Glutamatergic neuron (in vitro differentiated cells): Measurements from ENCODE around the gene CHIT1. TPM values are rescaled to one million over a fixed set of nuclear protein-coding genes. Genes with fewer than 3 reads are reported as not detected.

Experiments used
- DNase-seq: peaks from one replicate; pipeline ENCODE4 v3.0.0; 2022
- H3K27ac Mint-ChIP-seq: one replicate; pipeline ENCODE4 v1.8.0; 2020; ENCODE audit warnings: mild to moderate bottlenecking, mixed read lengths, inconsistent platforms; ENCODE audit not compliant: unreplicated experiment
- H3K27me3 Mint-ChIP-seq: one replicate; pipeline ENCODE4 v1.8.0; 2020; ENCODE audit warnings: mild to moderate bottlenecking, moderate library complexity, mixed read lengths, inconsistent platforms; ENCODE audit not compliant: unreplicated experiment
- H3K36me3 Mint-ChIP-seq: one replicate; pipeline ENCODE4 v1.8.0; 2020; ENCODE audit warnings: mild to moderate bottlenecking, mixed read lengths, inconsistent platforms; ENCODE audit not compliant: unreplicated experiment
- H3K4me1 Mint-ChIP-seq: one replicate; pipeline ENCODE4 v1.8.0; 2020; ENCODE audit warnings: mild to moderate bottlenecking, low read depth, mixed read lengths, inconsistent platforms; ENCODE audit not compliant: unreplicated experiment
- H3K4me3 Mint-ChIP-seq: one replicate; pipeline ENCODE4 v1.8.0; 2020; ENCODE audit warnings: mild to moderate bottlenecking, mixed read lengths, inconsistent platforms; ENCODE audit not compliant: unreplicated experiment
- H3K9me3 Mint-ChIP-seq: one replicate; pipeline ENCODE4 v1.8.0; 2020; ENCODE audit warnings: mild to moderate bottlenecking, moderate library complexity, mixed read lengths, inconsistent platforms; ENCODE audit not compliant: unreplicated experiment
- total RNA-seq: library from RNA; stranded (reverse); fragmentation: NEBNext Ultra II Directional; extraction: Animal tissue kit (Norgen Biotek cat#: 25700); gene quantifications from one replicate; pipeline ENCODE4 v1.2.1, GENCODE V29; 2021; ENCODE audit not compliant: unreplicated experiment
- TF ChIP-seq, protein P1 (sequence below): fragments of 200-600 bp; sonication (generic); IDR thresholded peaks from one replicate; pipeline ENCODE4 v1.5.0; 2021; ENCODE audit not compliant: partially characterized antibody, unreplicated experiment

CHIT1 gene
- total RNA-seq, 1 donor from 2014 or later: 0.10 TPM

DNA sequence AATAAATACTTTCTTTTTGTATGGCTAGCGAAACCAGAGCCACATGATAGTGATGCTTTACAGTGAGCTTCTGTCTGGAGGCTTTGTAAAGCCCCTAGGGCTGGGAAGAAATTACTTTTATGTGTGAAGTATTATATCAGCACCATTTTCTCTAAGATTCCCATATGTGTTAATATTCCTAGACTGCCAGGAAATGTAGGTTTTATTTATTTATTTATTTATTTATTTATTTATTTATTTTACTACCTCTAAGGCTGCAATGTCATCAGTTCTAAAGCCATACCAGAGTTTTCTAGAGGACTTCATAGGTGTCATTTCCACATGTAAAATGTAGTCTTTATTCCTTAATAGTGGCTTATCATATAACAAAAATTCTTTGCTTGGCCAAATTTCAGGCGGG is 38.5 kb downstream of the CHIT1 start:
- peaks cover 6% of the 10 kb centered on the region for H3K36me3 Mint-ChIP-seq
- TF ChIP-seq, protein P1, sequence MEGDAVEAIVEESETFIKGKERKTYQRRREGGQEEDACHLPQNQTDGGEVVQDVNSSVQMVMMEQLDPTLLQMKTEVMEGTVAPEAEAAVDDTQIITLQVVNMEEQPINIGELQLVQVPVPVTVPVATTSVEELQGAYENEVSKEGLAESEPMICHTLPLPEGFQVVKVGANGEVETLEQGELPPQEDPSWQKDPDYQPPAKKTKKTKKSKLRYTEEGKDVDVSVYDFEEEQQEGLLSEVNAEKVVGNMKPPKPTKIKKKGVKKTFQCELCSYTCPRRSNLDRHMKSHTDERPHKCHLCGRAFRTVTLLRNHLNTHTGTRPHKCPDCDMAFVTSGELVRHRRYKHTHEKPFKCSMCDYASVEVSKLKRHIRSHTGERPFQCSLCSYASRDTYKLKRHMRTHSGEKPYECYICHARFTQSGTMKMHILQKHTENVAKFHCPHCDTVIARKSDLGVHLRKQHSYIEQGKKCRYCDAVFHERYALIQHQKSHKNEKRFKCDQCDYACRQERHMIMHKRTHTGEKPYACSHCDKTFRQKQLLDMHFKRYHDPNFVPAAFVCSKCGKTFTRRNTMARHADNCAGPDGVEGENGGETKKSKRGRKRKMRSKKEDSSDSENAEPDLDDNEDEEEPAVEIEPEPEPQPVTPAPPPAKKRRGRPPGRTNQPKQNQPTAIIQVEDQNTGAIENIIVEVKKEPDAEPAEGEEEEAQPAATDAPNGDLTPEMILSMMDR: no peak
- no peak overlapping the region for H3K27ac Mint-ChIP-seq
- DNase-seq: no peak
- H3K4me1 Mint-ChIP-seq: peaks cover 7% of the 10 kb centered on the region
- no peaks in the 10 kb centered on the region for H3K9me3 Mint-ChIP-seq
- peaks cover 2% of the 10 kb centered on the region for H3K27me3 Mint-ChIP-seq
- H3K4me3 Mint-ChIP-seq: no peak overlapping the region

DNA sequence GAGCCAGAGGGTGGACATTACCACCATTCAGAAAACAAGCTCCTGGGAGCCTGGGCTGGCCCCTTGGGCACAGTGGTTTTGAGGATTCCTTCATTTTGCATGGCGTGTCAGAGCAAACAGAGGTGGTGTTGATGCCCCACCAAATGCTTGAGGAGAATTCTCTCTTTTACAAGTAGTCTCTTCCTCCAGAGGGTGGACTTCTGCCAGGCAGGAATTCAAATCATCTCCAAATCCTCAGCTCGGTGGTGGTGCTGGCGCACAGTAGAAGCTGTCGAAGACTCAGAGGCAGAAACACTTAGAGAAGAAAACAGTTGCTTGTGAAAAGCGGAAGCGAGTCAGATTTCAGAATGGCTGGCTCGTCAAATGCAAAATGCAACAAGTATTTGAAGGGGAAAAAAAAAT is 39.5 kb downstream of the CHIT1 start:
- TF ChIP-seq, protein P1: no peak
- H3K4me3 Mint-ChIP-seq: no peak overlapping the region
- H3K4me1 Mint-ChIP-seq: peaks cover 7% of the 10 kb centered on the region
- H3K9me3 Mint-ChIP-seq: no peaks in the 10 kb centered on the region
- no peak for DNase-seq
- peaks cover 5% of the 10 kb centered on the region for H3K27me3 Mint-ChIP-seq
- H3K36me3 Mint-ChIP-seq: peaks cover 6% of the 10 kb centered on the region
- no peak overlapping the region for H3K27ac Mint-ChIP-seq

DNA sequence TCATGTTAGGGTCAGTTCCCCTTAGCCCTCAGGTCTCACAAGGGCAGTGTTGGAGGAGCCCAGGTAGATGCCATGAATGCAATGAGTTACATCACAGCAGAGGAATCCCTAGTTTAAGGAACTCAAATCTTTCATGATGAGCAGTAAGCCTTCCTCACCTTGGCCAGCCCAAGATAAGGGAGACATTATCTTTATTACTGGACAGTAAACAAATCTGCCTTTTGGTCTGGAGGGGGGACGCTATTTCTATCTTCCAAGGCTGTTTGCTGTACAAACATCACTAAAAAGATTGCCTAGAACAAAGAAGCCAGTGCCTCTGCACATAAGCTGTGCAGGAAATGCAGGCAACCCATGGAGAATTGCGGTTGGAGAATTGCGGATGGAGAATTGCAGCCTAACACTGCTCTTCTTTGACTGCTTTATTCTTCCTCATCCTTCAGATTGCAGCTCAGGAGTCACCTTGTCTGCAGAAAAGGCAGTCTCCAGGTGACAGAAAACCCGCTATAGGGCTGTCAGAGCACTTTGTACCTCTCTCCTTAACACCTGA is 40.7 kb downstream of the CHIT1 start:
- Mint-ChIP-seq H3K4me3 (no peak overlapping the region), H3K36me3 (peaks cover 6% of the 10 kb centered on the region), H3K27me3 (peaks cover 5% of the 10 kb centered on the region), H3K9me3 (no peaks in the 10 kb centered on the region), H3K27ac (no peak overlapping the region), H3K4me1 (peaks cover 7% of the 10 kb centered on the region)
- DNase-seq: no peak
- TF ChIP-seq, protein P1: no peak

DNA sequence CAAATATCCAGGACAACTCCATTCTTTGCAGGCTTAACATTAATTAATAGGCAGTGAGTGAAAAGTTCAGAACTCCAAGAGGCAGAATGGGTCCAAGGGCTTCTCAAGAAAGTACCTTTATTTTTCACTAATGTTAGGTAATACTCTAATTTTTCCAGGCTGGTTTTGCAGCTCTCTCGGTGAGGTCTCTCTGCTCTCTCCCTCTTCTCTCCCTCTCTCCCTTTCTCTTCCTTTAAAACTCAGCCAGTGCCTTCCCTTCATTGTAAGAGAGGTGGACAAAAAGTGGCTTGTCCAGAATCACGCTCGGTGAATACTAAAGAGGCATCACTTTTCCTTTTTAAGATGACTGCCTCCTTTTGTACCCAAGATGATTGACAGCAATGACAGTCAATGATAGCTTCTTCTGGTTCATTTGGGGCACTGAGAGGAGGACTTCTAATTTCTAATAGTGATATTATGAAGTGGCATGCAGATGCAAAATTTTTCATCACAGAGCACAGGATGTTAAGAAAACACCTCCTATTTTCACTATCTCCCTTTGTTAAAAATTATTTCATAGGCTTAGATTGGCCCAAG is 41.7 kb downstream of the CHIT1 start:
- DNase-seq: no peak
- H3K27me3 Mint-ChIP-seq: peaks cover 5% of the 10 kb centered on the region
- H3K27ac Mint-ChIP-seq: no peak overlapping the region
- peaks cover 7% of the 10 kb centered on the region for H3K4me1 Mint-ChIP-seq
- H3K36me3 Mint-ChIP-seq: peaks cover 6% of the 10 kb centered on the region
- TF ChIP-seq, protein P1: no peak
- no peaks in the 10 kb centered on the region for H3K9me3 Mint-ChIP-seq
- H3K4me3 Mint-ChIP-seq: no peak overlapping the region

DNA sequence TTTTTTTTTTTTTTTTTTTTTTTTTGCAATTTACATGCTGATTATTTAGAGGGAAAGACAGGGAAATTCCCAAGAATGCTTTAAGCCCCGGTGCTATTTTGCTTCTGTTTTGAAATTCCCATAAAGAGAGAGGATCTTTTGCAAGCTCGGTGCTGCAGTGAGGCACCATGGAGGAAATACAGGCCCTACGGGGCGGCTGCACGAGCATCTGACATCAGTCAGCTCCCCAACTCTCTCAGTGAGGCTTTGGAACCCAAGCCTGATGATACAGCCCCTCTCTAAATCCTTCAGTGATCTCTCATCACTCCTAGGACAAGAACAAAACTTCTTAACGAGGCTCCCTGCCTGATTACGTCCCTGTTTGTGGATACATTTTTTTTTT is 42.2 kb downstream of the CHIT1 start:
- Mint-ChIP-seq H3K4me3 (no peak overlapping the region), H3K9me3 (no peaks in the 10 kb centered on the region), H3K27ac (no peak overlapping the region), H3K27me3 (peaks cover 5% of the 10 kb centered on the region), H3K36me3 (peaks cover 6% of the 10 kb centered on the region), H3K4me1 (peaks cover 5% of the 10 kb centered on the region)
- no peak for DNase-seq
- TF ChIP-seq, protein P1: no peak
